Gastrocnemius medialis (tissue), 4 donors: Measurements from ENCODE around the gene TXLNA.
"Not testable (repeated sequence)": the region's sequence is repeated elsewhere in the genome, so short reads cannot be mapped to it uniquely, and the experiment has no call there.

Experiments
- CTCF ChIP-seq, 5 experiments: fragments of 450-650 bp in 3 of 5; fragments of 200-600 bp in 2 of 5; sonication (generic) in 2 of 5; IDR thresholded peaks in 4 of 5; conservative IDR thresholded peaks in 1 of 5; 1 replicate in 4 of 5; 2 replicates in 1 of 5; pipeline ENCODE4 v1.5.1; 2016 to 2019; ENCODE audit warnings: antibody characterized with exemption in 5 of 5, mild to moderate bottlenecking in 3 of 5, moderate library complexity in 3 of 5
- POLR2A ChIP-seq, 2 donors: fragments of 450-650 bp; IDR thresholded peaks; one replicate each; pipeline ENCODE4 v1.6.1; 2017; ENCODE audit warnings: antibody characterized with exemption in 2 of 2, mild to moderate bottlenecking in 2 of 2, moderate library complexity in 2 of 2

DNA sequence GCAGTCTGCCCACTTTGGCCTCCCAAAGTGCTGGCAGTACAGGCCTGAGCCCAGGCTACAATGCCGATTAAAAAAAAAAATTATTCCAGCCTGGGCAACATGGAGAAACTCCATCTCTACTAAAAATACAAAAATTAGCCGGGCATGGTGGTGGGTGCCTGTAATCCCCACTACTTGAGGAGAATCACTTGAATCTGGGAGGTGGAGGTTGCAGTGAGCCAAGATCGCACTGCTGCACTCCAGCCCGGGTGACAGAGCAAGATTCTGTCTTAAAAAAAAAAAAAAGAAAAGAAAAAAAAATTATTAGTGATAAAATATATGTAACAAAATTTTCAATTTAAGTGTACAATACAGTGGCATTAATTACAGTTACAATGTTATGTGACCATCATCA, 36.2 kb upstream of the TXLNA start:
- TF ChIP-seq CTCF (IDR thresholded peaks at IDR 0.05 in 4 of 5, conservative IDR thresholded peaks at IDR 0.05 in 1 of 5); POLR2A (IDR thresholded peaks at IDR 0.05): not testable (repeated sequence)
